ENCODE measurements around the gene DRC7. TPM values are rescaled to one million over a fixed set of nuclear protein-coding genes. Genes with fewer than 3 reads are reported as not detected.
A peak's percentile ranks its signal among the peaks of the same experiment; 100 is the strongest.

DRC7 gene
- total RNA-seq, 1 donor from 2014 or later = not detected

DNA sequence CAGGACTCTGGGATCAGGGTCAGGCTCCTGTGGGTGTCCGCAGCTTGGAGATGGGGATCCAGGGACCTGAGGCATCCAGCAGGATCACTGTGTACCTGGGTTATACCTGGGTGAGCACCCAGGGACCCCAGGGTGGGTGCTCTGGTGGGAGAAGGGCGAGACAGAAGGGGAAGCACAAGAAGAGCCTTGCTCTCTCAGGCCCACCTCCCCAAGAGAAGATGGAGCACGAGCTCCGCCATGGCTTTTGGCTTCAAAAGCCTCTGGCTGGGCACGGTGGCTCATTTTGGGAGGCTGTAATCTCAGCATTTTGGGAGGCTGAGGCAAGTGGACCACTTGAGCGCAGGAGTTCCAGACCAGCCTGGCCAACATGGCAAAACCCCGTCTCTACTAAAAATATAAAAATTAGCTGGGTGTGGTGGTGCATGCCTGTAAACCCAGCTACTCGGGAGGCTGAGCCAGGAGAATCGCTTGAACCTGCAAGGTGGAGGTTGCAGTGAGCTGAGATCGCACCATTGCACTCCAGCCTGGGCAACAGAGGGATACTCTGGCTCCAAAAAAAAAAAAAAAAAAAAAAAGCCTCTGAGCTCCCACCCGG lies 8.9 kb downstream of the DRC7 start:
- no peak overlapping the region for H3K4me3 ChIP-seq (ENCODE audit: low read depth, low read length)
- H3K36me3 ChIP-seq (ENCODE audit: control insufficient read depth, insufficient read depth, low read length) = no peaks in the 10 kb centered on the region
- TF ChIP-seq, protein P1, sequence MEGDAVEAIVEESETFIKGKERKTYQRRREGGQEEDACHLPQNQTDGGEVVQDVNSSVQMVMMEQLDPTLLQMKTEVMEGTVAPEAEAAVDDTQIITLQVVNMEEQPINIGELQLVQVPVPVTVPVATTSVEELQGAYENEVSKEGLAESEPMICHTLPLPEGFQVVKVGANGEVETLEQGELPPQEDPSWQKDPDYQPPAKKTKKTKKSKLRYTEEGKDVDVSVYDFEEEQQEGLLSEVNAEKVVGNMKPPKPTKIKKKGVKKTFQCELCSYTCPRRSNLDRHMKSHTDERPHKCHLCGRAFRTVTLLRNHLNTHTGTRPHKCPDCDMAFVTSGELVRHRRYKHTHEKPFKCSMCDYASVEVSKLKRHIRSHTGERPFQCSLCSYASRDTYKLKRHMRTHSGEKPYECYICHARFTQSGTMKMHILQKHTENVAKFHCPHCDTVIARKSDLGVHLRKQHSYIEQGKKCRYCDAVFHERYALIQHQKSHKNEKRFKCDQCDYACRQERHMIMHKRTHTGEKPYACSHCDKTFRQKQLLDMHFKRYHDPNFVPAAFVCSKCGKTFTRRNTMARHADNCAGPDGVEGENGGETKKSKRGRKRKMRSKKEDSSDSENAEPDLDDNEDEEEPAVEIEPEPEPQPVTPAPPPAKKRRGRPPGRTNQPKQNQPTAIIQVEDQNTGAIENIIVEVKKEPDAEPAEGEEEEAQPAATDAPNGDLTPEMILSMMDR (IDR thresholded peaks at IDR 0.05; ENCODE audit: insufficient read depth, low read length, severe bottlenecking) = no peak
- H3K27me3 ChIP-seq (ENCODE audit: control insufficient read depth, insufficient read depth, low read length) = peaks cover 5% of the 10 kb centered on the region
- FAIRE-seq = no peak
- DNase-seq (ENCODE audit: low read depth) = no peak

DNA sequence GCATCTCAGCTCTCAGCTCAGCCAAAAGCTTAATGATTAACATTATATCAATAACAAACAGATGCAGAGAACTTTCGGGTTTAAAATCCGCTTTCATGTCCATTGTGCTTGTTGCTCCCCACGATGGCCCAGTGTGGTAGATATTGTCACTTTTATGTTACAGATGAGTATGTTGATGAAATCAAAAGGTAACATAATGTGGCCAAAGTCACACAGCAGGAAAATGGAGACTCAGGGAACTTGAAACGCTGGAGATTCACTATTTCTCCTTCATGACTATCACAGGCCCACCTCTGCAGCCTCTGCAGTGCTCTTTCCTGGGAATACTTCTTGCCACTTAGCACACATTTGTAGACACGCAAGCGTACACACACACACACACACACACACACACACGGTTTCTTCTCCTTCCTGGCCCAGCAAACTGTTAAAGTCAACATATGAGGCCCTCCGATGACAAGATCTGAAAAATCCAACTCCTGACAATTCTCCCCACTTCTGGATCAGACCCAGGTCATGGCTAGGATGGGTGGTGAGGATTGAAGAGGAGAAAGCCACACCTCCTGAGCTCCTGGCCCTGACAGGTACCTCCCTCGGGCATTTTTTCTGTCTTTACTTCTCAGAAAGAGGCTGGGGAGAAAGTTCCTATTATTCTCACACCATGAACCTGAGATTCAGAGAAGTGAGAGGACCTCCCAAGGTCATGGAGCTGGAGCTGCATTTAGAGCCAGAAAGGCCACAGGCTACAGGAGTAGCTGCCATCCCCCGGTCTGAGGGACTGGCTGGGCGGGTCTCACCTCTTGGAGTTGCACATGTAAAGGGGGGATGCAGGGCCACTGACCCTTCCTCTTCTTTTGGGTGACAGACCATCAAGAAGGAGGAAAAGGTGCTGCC lies 9.7 kb downstream of the DRC7 start:
- DNase-seq (ENCODE audit: low read depth) (no peak), FAIRE-seq (peak; percentile 7)
- TF ChIP-seq, protein P1 (IDR thresholded peaks at IDR 0.05; ENCODE audit: insufficient read depth, low read length, severe bottlenecking) = no peak
- Histone ChIP-seq H3K4me3 (ENCODE audit: low read depth, low read length) (no peak overlapping the region), H3K36me3 (ENCODE audit: control insufficient read depth, insufficient read depth, low read length) (no peaks in the 10 kb centered on the region), H3K27me3 (ENCODE audit: control insufficient read depth, insufficient read depth, low read length) (peaks cover 5% of the 10 kb centered on the region)

DNA sequence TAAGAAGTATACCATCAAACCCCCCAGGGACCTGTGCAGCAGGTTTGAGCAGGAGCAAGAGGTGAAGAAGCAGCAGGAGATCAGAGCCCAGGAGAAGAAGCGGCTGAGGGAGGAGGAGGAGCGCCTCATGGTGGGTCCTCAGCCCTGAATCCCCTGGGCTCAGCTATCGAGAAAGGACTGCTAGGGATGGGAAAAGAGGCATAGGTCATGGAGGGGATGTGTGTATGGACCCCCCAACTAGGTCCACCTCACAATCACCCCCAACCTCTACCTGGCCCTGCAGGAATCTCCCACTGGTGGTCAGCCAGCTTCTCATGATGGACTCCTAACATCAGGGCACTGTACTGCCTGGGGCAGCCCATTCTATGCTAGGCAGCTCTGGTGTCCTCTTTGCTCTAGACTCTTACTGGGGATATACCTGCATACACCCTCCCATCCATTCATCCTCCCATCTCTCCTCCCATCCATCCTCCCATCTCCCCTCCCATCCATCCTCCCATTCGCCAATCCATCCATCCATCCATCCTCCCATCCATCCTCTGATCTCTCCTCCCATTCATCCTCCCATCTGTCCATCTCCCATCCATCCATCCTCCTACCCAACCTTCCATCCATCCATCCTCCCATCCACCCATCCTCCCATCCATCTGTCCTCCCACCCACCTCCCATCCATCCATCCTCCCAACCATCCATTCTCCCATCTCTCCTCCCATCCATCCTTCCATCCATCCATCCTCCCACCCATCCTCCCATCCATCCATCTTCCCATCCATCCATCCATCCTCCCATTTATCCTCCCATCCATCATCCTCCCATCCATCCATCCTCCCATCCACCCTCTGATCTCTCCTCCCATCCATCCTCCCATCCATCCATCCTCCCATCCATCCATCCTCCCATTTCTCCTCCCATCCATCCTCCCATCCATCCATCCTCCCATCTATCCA lies 10.6 kb downstream of the DRC7 start:
- H3K4me3 ChIP-seq (ENCODE audit: low read depth, low read length) = no peak overlapping the region
- TF ChIP-seq, protein P1 (IDR thresholded peaks at IDR 0.05; ENCODE audit: insufficient read depth, low read length, severe bottlenecking) = no peak
- no peak for DNase-seq (ENCODE audit: low read depth)
- peaks cover 5% of the 10 kb centered on the region for H3K27me3 ChIP-seq (ENCODE audit: control insufficient read depth, insufficient read depth, low read length)
- no peaks in the 10 kb centered on the region for H3K36me3 ChIP-seq (ENCODE audit: control insufficient read depth, insufficient read depth, low read length)
- FAIRE-seq = no peak

DNA sequence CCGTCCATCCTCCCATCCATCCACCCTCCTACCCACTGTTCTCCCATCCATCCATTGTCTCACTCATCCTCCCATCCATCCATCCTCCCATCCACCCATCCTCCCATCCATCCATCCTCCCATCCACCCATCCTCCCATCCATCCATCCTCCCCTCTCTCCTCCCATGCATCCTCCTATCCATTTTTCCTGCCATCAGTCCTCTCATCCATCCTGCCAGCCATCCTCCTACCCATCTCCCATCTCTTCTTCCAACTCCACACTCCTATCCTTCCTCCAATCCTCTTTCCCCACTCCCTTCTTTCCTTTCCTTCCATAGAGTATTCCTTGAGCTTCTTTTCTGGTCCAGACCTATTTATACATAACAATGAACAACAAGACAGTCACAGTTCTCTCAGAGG lies 12.1 kb downstream of the DRC7 start:
- Histone ChIP-seq H3K27me3 (ENCODE audit: control insufficient read depth, insufficient read depth, low read length) (peaks cover 5% of the 10 kb centered on the region), H3K36me3 (ENCODE audit: control insufficient read depth, insufficient read depth, low read length) (no peaks in the 10 kb centered on the region), H3K4me3 (ENCODE audit: low read depth, low read length) (no peak overlapping the region)
- no peak for DNase-seq (ENCODE audit: low read depth)
- TF ChIP-seq, protein P1 (IDR thresholded peaks at IDR 0.05; ENCODE audit: insufficient read depth, low read length, severe bottlenecking) = no peak
- no peak for FAIRE-seq

DNA sequence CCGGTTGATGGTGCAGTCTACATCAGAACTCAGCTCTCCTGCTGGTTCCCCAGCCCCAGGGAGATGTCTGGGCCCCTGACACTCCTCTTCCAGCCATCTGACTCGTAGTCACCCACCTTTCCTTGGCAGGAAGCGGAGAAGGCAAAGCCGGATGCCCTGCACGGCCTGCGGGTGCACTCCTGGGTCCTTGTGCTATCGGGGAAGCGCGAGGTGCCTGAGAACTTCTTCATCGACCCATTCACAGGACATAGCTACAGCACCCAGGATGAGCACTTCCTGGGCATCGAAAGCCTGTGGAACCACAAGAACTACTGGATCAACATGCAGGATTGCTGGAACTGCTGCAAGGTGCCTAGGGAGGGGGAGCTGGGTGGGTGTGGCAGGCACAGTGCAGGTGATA lies 12.7 kb downstream of the DRC7 start:
- H3K27me3 ChIP-seq (ENCODE audit: control insufficient read depth, insufficient read depth, low read length) = peaks cover 5% of the 10 kb centered on the region
- TF ChIP-seq, protein P1 (IDR thresholded peaks at IDR 0.05; ENCODE audit: insufficient read depth, low read length, severe bottlenecking) = no peak
- no peak for FAIRE-seq
- DNase-seq (ENCODE audit: low read depth) = no peak
- no peak overlapping the region for H3K4me3 ChIP-seq (ENCODE audit: low read depth, low read length)
- H3K36me3 ChIP-seq (ENCODE audit: control insufficient read depth, insufficient read depth, low read length) = no peaks in the 10 kb centered on the region

Data from bronchial epithelial cell (primary cell).